NCI-H146 (cell line): Measurements from ENCODE around the gene TAF6L.
"Not testable (repeated sequence)": the region's sequence is repeated elsewhere in the genome, so short reads cannot be mapped to it uniquely, and the experiment has no call there.

ENCODE experiments used
- DNase-seq: peaks from one replicate; lab custom pipeline; 2025; lab: John Stamatoyannopoulos, UW

TAF6L gene, protein sequence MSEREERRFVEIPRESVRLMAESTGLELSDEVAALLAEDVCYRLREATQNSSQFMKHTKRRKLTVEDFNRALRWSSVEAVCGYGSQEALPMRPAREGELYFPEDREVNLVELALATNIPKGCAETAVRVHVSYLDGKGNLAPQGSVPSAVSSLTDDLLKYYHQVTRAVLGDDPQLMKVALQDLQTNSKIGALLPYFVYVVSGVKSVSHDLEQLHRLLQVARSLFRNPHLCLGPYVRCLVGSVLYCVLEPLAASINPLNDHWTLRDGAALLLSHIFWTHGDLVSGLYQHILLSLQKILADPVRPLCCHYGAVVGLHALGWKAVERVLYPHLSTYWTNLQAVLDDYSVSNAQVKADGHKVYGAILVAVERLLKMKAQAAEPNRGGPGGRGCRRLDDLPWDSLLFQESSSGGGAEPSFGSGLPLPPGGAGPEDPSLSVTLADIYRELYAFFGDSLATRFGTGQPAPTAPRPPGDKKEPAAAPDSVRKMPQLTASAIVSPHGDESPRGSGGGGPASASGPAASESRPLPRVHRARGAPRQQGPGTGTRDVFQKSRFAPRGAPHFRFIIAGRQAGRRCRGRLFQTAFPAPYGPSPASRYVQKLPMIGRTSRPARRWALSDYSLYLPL

DNA sequence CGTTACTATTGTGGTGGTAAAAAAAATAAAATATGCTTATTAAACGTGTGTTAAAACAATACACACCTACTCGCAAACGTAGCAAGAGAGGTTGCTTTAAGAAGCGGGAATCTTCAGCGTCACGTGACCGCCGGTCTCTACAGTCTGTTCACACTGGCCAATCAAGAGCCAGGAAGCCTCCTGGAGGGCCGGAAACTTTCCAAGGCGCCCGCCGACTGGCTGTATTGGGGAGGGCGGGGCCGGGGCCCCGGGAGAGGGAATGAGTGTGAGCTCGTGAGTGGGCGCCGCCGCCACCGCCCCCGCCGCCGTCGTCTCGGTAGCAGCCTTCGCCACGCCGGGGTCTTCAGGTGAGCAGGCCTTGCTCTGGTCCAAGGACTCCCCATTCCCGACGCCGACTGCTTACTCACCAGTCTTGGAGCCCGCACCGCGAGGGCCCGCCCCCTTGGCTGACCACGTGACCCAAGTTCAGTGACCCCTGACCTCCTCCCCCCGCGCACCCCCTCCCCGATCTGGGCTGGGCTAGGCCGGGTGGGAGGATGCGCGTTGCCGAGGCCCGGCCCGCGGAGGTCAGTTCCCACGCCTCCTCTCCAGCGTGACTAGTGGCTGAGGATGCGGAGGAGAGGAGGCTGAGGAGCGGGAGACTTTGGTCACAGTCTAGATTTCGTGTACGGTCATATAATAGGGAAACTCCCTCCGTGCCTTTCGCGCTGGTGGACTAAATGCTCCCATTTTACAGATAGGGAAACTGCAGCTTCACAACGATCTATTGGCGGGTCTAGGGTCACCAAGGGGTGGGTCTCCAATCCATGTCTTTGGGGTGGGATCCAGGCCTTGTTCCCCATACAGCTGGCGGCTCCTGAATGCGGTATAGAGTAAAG lies at the start of gene TAF6L:
TAF6L (plus strand) TSS at position 253 of the 878 bp plus-strand sequence. CDS start 4,388 bp downstream, outside the sequence.
- DNase-seq, result peak; percentile 97

DNA sequence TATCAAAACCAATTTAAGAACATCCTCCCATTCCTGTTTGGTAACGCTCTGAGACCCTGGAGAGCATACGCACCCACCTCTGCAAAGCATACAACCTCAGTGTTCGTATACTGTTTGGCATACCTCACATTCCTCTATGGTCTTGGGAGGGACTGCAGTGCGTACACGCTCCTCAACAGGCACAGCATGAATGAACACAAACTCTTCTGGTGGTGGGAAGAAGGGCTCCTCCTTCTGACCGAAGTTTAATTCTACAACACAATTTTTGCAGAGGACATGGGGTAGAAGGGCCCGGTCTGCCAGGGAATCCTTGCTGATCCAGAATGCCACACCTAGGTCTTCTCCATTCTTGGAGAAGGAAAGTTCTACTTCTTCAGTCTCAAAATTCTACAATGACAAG lies 49.2 kb upstream of the TAF6L start:
- DNase-seq, result no peak

GRCh38 chr11:62724171-62724570 lies 47.0 kb upstream of the TAF6L start:
- DNase-seq, result no peak

GRCh38 chr11:62725646-62726045 lies 45.5 kb upstream of the TAF6L start:
- DNase-seq, result peak; percentile 33

GRCh38 chr11:62726156-62726914 lies 44.9 kb upstream of the TAF6L start:
- no peak for DNase-seq

DNA sequence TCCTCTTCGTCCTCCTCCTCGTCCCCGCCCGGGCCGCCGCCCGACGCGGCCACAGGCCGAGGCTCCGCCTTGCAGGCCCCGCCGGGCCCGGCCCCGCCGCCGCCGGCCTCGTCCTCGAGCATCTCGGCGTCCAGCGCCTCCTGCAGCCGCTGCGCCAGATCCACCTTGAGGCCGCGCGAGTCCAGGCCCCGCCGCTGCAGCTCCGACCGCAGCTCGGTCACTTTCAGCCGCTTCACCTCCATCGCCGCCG lies 44.4 kb upstream of the TAF6L start:
- DNase-seq, result no peak

DNA sequence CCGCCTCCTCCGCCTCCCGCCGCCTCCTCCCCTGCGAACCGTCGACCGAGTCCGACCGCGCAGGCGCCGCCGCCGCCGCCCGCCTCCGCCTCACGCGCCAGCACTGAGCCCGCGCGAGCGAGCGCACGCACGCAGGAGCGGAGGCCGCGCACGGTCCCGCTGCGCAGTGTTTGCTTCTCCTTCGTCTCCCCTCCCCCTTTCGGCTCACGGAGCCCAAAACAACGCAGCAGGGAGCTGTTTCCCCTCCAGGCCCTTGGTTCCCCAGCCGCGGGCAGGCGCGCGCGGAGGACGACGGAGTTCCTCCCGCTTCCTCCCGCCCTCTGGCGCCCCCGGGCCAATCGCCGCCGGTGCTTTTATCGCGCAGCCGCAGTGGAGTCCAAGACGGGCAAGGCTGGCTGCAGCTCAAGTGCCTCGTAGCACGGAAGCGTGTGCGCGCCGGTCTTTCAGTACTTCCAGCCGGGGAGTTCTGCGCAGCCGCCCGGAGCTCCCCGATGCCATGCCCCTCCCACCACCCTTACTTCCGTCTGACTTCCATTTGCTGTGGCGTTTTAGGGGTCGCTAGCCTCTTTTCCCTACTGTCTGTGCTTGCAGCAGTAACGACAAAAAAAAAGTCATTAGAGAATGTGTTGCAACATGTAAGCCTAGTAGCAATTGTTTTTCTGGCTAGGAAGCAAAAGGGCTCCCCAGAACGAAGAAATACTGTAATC lies 43.9 kb upstream of the TAF6L start, which contains the start of gene HNRNPUL2:
HNRNPUL2 (minus strand) TSS at position 293 of the 707 bp plus-strand sequence. CDS start 301 bp downstream, outside the sequence.
- DNase-seq, result peak; percentile 99

GRCh38 chr11:62727872-62728170 lies 43.4 kb upstream of the TAF6L start:
- peak; percentile 98 for DNase-seq

DNA sequence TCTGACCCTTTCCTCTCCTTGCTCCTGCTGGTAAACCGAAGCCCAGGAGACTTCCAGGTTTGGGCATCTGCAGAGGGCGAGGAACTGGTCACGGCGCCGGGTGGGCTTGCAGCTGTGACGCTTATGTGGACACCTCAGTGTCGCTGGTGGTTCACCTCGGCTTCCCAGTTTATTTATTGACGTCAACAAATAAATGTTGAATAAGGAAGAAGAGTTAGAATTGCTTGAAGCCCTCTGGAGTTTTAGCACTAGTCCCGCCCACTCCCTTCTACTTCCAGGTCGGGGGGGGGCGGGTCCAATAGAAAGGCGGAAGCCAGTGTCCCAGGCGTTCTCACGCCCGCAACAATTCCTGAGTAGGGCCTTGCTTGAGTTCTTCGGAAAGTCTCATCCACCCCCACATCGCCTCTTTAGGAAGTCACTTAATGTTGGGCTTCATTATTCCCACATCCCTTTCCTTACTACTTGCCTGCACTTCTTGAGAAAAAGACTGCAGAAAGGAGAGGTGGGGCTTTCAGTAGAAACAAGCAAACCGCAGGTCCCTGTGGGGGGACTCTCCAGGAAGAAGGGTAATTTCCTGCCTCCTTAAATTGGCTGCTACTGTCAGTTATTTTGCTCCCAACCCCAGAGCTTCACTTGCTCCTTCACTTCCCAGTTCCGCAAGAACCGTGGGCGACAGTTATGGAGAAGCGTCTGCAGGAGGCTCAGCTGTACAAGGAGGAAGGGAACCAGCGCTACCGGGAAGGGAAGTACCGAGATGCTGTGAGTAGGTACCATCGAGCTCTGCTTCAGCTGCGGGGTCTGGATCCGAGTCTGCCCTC lies 42.8 kb upstream of the TAF6L start, which contains the start of gene TTC9C:
TTC9C (plus strand) TSS at position 316 of the 818 bp plus-strand sequence; CDS start at position 679, 363 bp downstream.
- DNase-seq, result peak; percentile 90

GRCh38 chr11:62730076-62730475 lies 41.1 kb upstream of the TAF6L start:
- not testable (repeated sequence) for DNase-seq

DNA sequence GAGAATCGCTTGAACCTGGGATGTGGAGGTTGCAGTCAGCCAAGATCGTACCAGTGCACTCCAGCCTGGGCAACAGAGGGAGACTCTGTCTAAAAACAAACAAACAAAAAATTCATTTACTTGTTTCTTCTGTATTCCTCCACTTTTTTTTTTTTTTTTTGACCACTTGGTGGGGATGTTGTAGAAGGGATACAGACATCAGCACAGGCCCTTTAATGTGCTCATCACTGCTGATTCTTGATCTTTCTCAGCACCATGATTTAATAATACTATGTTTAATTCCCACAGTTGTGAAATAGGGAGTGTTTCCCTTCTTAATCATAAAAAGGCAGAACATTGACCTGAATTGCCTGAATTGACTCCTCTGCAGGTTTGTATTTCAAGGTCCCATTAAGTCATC lies 38.4 kb upstream of the TAF6L start:
- DNase-seq, result no peak

GRCh38 chr11:62737196-62737595 lies 34.0 kb upstream of the TAF6L start:
- DNase-seq, result no peak

GRCh38 chr11:62747475-62748160 lies 23.6 kb upstream of the TAF6L start:
- DNase-seq, result no peak

- not testable (repeated sequence) for DNase-seq
Measured at GRCh38 chr11:62749931-62750330, 21.3 kb upstream of the TAF6L start.

DNA sequence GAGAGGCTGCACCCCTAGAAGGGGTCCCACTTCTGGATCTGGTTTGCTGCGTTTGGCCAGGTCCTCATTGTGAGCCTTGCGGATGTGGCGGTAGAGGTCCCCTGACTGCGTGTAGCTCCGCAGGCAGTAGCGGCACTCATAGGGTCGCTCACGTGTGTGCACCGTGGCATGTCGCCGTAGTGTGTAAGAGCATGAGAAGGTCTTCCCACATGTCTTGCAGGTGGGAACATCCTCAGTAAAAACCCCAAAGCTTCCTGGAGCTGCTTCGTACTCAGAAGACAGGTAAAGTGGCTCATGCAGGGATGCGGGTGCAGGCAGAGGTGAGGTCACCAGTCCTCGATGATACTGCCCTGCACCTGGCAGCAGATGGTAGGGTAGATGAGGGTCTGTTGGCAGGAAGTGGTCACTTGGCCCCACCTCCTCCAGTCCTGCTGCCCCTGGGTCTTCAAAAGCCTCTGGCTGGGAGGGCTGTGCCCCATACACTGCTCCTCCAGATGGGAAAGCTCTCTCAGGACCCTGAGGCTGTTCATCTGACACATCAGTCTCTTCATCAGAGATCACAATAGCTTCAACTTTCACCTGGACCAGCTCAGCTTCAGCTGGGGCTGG lies 18.9 kb upstream of the TAF6L start:
- no peak for DNase-seq

DNA sequence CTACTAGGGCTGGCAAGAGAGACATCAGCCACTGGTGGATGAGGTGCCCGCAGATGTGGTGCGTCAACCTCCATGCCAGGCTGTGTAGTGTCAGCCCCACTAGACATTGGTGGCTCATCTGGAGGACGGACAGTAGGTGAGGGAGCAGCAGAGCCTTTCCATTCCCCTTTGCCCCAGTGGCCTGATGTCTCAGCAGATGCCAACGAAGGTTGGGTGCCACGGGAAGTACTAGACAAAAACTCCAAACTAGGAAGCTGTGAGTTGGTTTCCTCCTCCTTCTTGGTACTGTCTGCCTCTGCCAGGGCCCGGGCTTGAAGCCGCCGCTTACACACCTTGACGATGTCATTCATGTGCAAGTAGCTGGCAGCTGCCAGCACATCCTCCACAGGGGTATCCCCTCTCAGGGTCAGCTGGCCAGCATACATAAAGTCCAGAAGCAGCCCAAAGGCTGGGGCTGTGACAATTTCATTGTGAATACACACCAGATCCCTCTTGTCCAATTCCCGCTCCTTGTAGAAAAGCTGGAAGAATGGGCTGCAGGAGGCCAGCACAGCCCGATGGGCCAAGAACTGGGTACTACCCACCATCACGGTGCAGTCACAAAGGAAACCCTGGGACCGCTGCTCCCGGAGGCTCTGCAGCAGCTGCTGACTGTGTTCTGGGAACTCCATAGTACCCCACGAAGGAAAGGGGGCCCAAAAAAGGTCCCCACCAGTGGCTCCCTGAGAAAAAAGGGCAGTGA lies 18.0 kb upstream of the TAF6L start:
- DNase-seq, result no peak

DNA sequence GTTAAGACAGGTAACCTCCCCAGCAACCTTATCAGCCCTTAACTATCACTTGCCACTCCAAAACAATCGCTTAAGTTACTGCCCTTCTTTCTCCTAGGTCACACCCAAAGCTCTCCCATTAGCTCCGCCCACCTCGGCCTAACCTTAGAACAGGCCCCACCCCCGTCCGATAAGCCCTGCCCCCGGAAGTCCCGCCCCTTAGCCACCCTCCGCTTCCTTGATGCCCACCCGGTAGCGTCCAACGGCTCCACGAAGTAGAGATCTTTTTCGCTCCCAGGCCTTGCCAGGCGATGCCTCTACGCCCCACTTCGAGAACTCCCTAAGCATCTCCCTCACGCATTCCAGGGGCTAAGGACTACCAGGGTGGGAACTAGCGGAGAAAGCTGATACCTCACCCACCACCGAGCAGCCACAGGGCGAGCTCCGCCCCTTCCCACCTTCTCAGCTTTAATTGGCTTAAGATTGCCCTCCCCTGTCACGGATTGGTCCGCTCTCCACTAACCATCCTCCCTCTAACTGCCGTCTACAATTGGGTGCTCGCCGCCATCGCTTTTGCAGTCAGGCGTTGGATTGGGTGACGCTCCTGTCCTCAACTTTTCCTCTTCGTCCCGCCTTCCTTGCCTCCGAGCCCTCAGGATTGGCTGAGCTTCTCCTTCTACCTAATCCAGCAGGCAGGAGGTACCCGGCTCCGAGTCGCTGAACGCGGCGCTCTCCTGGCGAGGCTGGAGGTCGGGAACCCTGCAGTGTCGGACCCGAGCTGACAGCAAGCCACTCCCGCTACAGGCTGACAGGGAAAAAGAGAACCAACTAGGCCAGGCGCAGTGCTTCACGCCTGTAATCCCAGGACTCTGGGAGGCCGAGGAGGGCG lies 17.2 kb upstream of the TAF6L start, which contains the start of gene ZBTB3:
ZBTB3 (minus strand) TSS at position 425 of the 868 bp plus-strand sequence. CDS start 496 bp downstream, outside the sequence.
- DNase-seq, result peak; percentile 99
